GM19240 (cell line): ENCODE data around the gene FMNL2.
"Not testable (repeated sequence)": the region's sequence is repeated elsewhere in the genome, so short reads cannot be mapped to it uniquely, and the experiment has no call there.

ENCODE experiments used
- DNase-seq: peaks from one replicate; pipeline ENCODE4 v3.0.0; 2011; ENCODE audit warnings: low spot score; ENCODE audit not compliant: insufficient read length

Gene FMNL2

GRCh38 chr2:152468899-152469692, 134.1 kb downstream of the FMNL2 start:
- DNase-seq, result no peak

GRCh38 chr2:152470861-152471854, 136.2 kb downstream of the FMNL2 start:
- no peak for DNase-seq

GRCh38 chr2:152472481-152472887, 137.5 kb downstream of the FMNL2 start:
- DNase-seq, result no peak

DNA sequence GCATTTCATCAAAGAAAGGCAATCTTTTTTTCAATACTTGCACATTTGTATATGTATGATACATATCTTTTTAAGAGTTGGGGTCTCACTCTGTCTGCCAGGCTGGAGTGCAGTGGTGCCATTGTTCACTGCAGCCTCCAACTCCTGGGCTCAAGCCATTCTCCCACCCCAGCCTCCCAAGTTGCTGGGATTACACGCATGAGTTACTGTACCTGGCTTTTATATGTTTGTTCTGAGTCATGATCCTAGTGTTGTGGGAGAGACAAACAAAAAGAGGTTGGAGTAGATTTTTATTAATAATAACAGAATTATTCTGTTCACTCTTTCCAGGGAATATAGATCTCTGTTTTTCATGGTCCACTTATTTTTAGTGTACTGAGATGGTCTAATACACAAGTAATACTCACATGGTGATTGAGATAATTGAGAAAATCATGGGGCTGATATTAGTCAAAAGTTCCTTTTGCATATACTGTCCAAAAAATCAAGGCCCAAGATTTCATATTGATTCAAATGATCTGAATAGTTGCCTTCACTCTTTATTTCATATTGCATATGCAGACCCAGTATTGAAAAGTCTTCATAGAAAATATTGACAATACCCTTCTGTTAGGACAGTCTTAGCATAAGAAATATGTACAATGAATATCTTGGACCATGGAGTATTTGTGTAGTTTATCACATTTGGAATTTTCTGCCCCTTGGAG, 138.3 kb downstream of the FMNL2 start:
- DNase-seq, result no peak

DNA sequence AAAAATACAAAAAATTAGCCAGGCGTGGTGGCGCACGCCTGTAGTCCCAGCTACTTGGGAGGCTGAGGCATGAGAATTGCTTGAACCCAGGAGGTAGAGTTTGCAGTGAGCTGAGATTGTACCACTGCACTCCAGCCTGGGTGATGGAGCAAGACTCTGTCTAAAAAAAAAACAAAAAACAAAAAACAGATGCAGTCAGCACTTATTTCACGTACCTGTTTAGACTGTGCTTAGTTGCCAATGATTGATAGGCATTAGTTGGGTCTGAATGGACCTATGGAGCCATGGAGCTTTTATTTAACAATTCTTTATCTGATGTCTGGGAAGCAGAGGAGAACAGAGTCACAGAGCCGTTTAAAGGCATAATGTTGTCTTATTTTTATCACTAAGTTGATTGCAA, 139.5 kb downstream of the FMNL2 start:
- not testable (repeated sequence) for DNase-seq

GRCh38 chr2:152475982-152476381, 141.0 kb downstream of the FMNL2 start:
- DNase-seq, result no peak

GRCh38 chr2:152477347-152478092, 142.5 kb downstream of the FMNL2 start:
- no peak for DNase-seq

DNA sequence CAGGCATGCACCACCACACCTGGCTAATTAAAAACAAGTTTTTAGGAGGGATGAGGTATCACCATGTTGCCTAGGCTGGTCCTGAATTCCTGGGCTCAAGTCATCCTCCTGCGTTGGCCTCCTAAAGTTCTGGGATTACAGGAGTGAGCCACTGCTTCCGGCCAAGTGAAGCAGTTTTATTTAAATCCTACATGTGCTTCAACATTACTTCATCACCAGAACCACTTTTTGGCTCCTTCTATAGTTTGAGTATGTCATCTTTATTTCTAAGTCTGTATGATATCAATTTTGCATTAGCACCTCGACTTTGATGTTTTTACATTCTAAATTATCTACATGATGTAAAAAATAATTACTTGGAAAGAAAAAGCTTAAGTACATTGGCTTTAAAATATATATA, 144.3 kb downstream of the FMNL2 start:
- no peak for DNase-seq

DNA sequence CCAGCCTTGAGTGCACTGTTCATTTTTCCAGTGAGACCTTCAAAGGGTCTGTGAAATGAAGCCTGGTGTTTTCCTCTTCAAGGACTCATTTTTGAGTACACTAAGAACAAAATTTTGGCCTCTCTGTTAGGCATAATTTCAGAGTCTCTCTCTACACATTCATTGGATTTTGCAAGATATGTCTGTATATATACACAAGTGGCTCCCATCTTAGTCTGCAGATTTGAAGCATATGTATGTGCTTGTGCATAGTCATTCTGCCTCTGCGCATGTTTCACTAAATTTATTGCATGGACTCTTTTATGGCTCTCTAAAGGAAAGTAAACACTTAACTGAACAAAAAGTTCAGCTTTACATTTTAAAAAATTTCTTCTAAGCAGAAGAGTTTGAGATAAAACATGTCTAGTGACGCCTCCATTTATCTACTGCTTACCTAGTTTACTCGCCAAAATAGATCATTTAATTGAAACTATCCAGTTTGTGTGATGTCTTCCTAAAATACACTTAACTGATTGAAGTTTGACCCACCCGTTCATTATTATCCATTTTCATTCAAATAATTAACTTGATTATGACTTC, 145.9 kb downstream of the FMNL2 start:
- no peak for DNase-seq

GRCh38 chr2:152481881-152482583, 147.1 kb downstream of the FMNL2 start:
- no peak for DNase-seq

DNA sequence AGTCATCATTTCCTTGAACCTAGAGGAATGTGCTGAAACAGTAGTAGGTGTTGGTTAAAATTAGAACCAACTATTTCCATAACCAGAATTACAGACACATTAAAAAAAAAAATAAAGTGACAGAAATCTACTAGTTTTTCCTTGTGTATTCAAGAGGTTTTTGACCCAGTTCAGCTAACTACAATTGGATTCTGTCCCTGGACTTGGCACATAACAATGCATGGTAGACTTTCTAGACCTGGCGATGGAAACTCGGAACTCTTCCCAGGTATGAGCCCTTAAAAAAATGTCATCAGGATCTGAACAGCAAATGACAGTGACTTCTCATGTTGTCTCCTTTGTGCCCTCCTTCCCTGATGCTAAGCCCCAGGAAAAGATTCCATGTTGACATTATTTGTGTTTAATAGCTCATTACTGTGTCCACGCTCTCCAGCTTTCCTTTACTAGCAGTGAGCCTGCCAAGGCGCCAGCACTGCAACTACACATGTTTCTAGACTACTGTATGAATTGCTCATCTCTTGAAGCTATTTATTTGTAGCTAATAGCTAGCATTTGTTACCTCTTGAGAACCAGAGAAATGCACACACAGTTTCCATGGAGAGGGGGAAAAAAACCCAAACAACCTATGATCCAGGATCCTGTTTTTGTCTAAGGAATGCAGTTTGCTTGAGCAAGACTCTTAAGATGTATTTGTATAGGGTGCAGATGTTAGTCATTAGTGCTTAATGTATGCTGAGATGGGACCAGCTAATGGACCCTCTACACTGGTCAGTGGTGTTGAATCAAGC, 148.5 kb downstream of the FMNL2 start:
- DNase-seq, result no peak

DNA sequence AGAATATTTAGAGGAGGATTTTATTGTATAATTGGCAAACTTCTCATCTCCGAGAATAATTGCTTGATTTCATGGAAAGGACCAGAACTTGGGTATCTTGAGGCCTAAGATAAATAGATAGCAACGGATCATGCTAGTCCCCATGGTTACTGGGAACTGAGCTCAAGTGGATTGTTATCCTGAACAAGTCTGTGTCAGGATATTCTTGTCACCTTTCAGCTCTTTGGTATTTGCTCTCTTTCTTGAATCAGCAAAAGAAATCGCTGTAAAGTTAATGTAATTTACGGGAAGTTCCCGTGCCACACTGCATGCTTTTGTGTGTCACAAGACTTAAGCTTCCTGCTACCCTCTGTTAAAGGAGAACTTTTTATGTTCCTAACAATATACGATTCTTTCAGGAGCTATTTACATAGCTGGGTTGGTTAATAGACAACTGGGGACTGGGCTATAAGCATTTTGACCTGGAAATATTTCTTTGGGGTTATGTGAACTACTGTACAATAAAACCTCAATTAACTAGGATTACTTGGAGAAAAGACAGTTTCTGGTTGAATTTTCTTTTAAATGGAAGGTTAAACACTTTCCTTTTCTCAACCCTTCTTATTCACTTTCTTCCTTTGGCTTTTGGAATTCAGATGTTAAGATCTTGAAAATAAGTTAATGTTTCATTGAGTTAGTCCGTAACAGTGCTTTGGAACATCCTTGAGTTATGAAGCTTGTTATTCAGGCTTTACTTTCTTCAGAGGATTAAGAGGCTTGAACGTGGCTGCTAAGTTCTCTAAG, 151.2 kb downstream of the FMNL2 start:
- no peak for DNase-seq

GRCh38 chr2:152486737-152487400, 151.9 kb downstream of the FMNL2 start:
- no peak for DNase-seq

DNA sequence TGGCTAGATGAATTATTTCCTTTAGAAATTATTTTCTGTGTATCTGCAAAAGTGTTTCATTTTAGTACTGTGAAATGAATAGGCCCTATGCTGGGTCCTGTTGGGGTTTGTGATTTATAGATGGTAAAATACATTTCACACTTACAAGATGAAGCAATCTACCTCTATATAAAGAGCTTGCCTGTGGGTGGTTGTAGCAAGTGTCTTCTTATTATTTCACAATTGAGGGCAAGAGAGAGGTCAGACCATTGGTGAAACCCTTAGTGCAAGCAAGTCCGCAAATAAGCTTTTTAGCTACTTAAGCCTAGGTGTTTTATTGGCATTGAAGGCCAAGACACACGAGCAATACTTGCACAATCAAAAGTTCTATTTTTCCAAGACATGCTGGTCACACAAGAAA, 153.1 kb downstream of the FMNL2 start:
- no peak for DNase-seq

GRCh38 chr2:152489364-152489763, 154.4 kb downstream of the FMNL2 start:
- DNase-seq, result no peak

GRCh38 chr2:152490686-152491455, 155.9 kb downstream of the FMNL2 start:
- DNase-seq, result no peak

DNA sequence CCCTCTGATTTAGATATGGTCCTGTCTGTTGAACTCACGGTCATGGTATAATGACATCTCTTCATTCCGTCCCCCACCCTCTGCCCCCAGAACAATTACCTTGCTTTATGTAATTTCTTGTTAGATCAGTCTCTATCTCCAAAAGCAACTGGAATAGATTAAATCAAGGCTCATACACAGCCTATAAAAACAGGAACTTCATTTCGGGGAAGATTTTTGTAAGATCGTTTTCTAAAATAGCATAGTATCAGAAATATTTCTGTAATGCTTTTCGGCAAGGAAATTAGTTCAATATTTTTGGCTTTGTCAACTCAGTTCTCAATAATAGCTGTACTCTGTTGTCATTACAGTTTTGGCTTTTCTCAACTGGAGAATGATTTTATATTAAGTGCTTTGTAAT, 157.2 kb downstream of the FMNL2 start:
- no peak for DNase-seq
